Muscle of leg (tissue), 11 donors: Measurements from ENCODE around the gene LCORL. TPM values are rescaled to one million over a fixed set of nuclear protein-coding genes. Genes with fewer than 3 reads are reported as not detected.
"Not testable (repeated sequence)": the region's sequence is repeated elsewhere in the genome, so short reads cannot be mapped to it uniquely, and the experiment has no call there.

ENCODE experiments used
- DNase-seq: peaks from one replicate; pipeline ENCODE4 v3.0.0; 2013
- H3K27ac ChIP-seq: one replicate; pipeline ENCODE4 v1.5.1; 2013; ENCODE audit warnings: mild to moderate bottlenecking, low read length, control low read depth
- H3K27me3 ChIP-seq: one replicate; pipeline ENCODE4 v1.6.1; 2013; ENCODE audit warnings: low read length; ENCODE audit not compliant: control insufficient read depth, insufficient read depth
- H3K36me3 ChIP-seq: one replicate; pipeline ENCODE4 v1.6.1; 2013; ENCODE audit warnings: low read length; ENCODE audit not compliant: control insufficient read depth, insufficient read depth
- H3K4me1 ChIP-seq: one replicate; pipeline ENCODE4 v1.6.1; 2013; ENCODE audit warnings: low read length; ENCODE audit not compliant: control insufficient read depth, insufficient read depth
- H3K4me3 ChIP-seq: one replicate; pipeline ENCODE4 v1.5.1; 2013; ENCODE audit warnings: low read length, control low read depth
- H3K9me3 ChIP-seq: replicated peaks from 2 replicates; pipeline ENCODE4 v1.6.1; 2013; ENCODE audit warnings: low read depth, low read length; ENCODE audit not compliant: control insufficient read depth
- WGBS: methylation state at CpG from one replicate; pipeline ENCODE4 v1.1.5; 2013; ENCODE audit warnings: missing lambda C conversion rate; ENCODE audit not compliant: insufficient coverage; 5-methylcytosine and 5-hydroxymethylcytosine counted together
- polyA plus RNA-seq, 8 donors: library from polyadenylated mRNA; unstranded; fragments of 120-200 nt; gene quantifications; one replicate each; pipeline versions ENCODE4 v1.2.1 to v1.2.3, GENCODE V29; 2013; ENCODE audit warnings: inconsistent platforms in 1 of 8, low replicate concordance in 1 of 8; ENCODE audit not compliant: insufficient read length in 8 of 8, insufficient read depth in 1 of 8
- total RNA-seq: library from RNA; stranded (reverse); fragments of 120-200 nt; gene quantifications from one replicate; pipeline ENCODE4 v1.2.4, GENCODE V29; 2013

The LCORL gene
- total and polyA plus RNA-seq, 9 donors = 9.4 to 16.4 (median 10.5) TPM

- peak overlapping the region; percentile 93 for H3K27ac ChIP-seq
- H3K27me3 ChIP-seq = no peaks in the 10 kb centered on the region
- no peaks in the 10 kb centered on the region for H3K36me3 ChIP-seq
- H3K4me1 ChIP-seq = peaks cover 5% of the 10 kb centered on the region
- H3K9me3 ChIP-seq = no peaks in the 10 kb centered on the region
- 0% methylated on average over 34 of the region's 34 CpGs for WGBS
- no peak for DNase-seq
- peak overlapping the region; percentile 80 for H3K4me3 ChIP-seq
These were observed 160 bp downstream of the LCORL start for GRCh38 chr4:18021470-18021719.

DNA sequence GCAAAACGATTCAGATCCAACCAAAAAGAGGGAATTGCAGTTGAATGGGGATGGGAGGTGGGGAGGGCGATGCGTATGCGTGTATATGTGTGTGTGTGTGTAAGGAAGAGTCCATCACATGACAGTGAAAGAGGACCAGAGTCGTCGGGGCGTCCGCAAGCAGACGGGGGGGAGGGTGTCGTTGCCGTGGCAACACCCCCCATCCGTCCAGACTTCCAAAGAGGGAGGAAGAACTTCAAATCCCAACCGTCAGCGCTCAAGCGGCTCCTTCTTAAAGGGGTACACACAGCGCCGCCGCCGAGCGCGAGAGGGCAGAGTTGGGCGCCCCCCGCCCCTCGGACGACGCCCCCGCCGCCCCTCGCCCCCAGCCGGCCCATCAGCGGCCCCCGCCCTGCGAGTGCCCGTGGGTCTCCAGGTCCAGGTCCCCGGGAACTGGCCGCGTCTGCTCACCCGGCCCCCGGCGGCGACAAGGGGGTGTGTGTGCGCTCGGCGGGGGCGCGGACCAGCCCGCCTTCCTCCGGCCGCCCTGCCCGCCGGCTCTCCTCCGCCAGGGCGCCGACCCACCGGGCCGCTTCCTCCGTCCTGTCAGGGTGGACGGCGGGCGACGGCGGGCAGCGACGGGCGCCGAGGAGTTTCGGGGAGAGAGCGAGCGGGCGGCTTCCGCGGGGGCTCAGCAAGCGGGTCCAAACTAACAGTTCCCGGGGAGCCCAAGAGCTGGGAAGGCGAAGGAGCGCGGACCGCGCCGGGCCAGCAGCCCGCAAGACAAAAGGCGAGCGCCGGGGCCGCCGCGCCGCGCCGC is 685 bp downstream of the LCORL start:
- Histone ChIP-seq H3K4me1 (peaks cover 5% of the 10 kb centered on the region), H3K27me3 (no peaks in the 10 kb centered on the region), H3K4me3 (peak overlapping the region; percentile 80), H3K36me3 (no peaks in the 10 kb centered on the region), H3K9me3 (no peaks in the 10 kb centered on the region), H3K27ac (peak overlapping the region; percentile 93)
- peak; percentile 94 for DNase-seq
- WGBS = under 1% methylated on average over 67 of the region's 90 CpGs

DNA sequence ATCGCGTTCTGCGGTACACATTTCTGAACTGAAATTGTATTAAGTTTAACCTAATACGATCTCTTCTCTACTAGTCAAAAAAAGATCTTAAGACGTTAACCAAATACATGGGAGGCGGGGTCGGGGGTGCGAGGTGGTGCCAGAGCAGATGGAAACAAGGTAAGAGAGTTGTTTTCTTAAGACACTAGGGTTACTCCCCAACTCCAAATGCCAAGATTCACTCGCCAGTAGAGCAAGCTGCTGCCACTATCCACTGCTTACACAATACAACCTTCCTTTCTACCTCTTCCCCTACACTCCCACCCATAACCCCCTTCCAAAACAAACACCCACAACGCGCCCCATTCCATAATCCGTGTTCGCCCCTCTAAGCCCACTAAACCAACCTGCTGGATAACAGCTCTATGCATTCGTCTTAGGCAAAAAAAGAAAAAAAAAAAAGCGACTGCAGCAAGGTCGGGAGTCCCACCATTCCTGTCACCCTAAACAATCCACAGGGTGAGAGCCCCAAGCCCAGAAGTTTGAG is 1.3 kb downstream of the LCORL start:
- Histone ChIP-seq H3K27ac (peak overlapping the region; percentile 18), H3K36me3 (no peaks in the 10 kb centered on the region), H3K27me3 (no peaks in the 10 kb centered on the region), H3K4me3 (peak overlapping the region; percentile 80), H3K4me1 (peaks cover 5% of the 10 kb centered on the region), H3K9me3 (no peaks in the 10 kb centered on the region)
- DNase-seq = peak; percentile 30
- 0% methylated on average over 3 of the region's 16 CpGs for WGBS

DNA sequence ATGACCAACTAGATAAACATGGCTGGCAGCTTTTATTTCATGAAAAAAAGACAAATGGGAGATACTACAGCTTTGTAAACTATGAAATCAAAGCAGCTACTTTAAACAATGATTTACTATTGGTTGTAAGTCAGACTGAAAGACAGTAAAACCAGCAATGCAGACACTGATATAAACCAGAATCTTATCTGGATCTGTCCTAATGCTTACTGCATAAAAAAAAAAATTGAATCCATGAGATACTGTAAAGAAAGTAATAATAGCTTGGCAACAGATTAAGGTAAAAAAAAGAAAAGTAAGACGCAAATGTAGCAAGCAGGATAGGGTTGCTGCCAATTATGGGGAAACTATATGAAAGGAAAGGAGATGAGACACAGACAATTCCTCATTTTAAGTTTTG is 7.3 kb downstream of the LCORL start:
- H3K4me3 ChIP-seq = no peak overlapping the region
- no peak for DNase-seq
- H3K27ac ChIP-seq = no peak overlapping the region
- H3K36me3 ChIP-seq = no peaks in the 10 kb centered on the region
- no CpG with 5 or more reads among the region's 1 CpG for WGBS
- H3K4me1 ChIP-seq = peaks cover 2% of the 10 kb centered on the region
- H3K9me3 ChIP-seq = no peaks in the 10 kb centered on the region
- no peaks in the 10 kb centered on the region for H3K27me3 ChIP-seq

GRCh38 chr4:18012807-18013462 is 8.6 kb downstream of the LCORL start:
- WGBS = 93% methylated on average over 2 of the region's 3 CpGs
- Histone ChIP-seq H3K4me3 (no peak overlapping the region), H3K9me3 (no peaks in the 10 kb centered on the region), H3K27me3 (no peaks in the 10 kb centered on the region), H3K27ac (no peak overlapping the region), H3K4me1 (peaks cover 2% of the 10 kb centered on the region), H3K36me3 (no peaks in the 10 kb centered on the region)
- DNase-seq = no peak

DNA sequence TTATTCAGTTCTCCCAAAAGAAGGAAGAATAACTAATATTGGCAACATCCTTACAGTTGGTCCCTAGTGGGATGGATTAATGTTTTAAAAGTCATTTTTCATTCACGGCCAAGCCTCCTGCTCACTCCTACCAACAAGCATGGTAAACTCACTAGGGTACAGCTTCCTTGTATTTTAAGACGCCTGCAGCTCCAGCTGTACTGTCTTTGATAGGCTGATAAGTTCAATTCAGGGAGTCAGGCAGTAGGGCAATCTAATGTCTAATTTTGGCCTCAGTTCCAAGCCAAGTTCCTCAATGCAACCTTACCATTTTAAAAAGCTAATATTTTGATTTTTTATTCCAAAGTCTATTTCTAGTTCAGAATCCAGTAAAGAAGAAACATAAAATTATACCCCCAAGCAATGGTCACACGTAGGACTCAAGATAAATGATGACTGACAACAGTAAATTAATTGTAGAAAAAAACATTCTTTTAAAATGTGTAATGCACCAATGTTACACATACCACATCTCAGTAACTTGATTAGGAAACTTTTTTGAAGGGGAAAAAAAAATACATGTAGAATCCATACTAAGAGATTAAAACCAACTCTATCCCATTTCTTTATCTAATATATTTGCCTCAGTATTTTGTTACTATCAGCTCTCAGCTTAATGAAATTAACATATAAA is 9.3 kb downstream of the LCORL start:
- no peak overlapping the region for H3K4me3 ChIP-seq
- WGBS = no CpG with 5 or more reads among the region's 3 CpGs
- no peaks in the 10 kb centered on the region for H3K36me3 ChIP-seq
- no peak overlapping the region for H3K27ac ChIP-seq
- DNase-seq = peak; percentile 29
- H3K4me1 ChIP-seq = peaks cover 2% of the 10 kb centered on the region
- H3K9me3 ChIP-seq = no peaks in the 10 kb centered on the region
- H3K27me3 ChIP-seq = no peaks in the 10 kb centered on the region

DNA sequence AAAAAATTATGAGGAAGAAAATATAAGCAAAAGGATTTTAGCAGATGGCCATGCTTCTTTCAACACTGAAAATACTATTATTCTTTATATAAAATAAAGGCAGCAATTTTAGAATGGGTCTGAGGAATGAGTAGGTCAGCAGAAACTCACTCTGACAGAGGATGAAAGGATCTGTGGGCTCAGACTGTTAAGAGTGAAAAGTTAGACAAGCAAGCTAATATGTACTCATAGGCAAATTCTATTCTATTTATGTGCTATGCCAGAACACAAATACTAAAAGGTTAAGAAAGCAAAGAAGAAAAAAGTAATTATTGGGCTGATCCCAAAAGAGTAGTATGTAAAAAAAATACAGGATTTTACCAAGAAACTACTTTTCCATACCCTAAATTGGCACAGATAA is 13.9 kb downstream of the LCORL start:
- H3K9me3 ChIP-seq = peaks cover 4% of the 10 kb centered on the region
- H3K27me3 ChIP-seq = no peaks in the 10 kb centered on the region
- H3K36me3 ChIP-seq = no peaks in the 10 kb centered on the region
- H3K27ac ChIP-seq = no peak overlapping the region
- H3K4me1 ChIP-seq = peaks cover 2% of the 10 kb centered on the region
- H3K4me3 ChIP-seq = no peak overlapping the region
- DNase-seq = no peak

DNA sequence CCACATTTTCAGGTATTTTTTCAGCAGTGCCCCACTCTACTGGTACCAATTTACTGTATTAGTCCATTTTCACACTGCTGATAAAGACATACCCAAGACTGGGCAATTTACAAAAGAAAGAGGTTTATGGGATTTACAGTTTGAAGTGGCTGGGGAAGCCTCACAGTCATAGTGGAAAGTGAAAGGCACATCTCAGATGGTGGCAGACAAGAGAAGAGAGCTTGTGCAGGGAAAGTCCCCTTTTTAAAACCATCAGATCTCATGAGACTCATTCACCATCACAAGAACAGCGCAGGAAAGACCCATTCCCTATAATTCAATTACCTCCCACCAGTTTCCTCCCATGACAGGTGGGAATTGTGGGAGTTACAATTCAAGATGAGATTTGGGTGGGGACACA is 15.1 kb downstream of the LCORL start:
- not testable (repeated sequence) for H3K27me3 ChIP-seq, H3K36me3 ChIP-seq
- no CpG with 5 or more reads among the region's 1 CpG for WGBS

DNA sequence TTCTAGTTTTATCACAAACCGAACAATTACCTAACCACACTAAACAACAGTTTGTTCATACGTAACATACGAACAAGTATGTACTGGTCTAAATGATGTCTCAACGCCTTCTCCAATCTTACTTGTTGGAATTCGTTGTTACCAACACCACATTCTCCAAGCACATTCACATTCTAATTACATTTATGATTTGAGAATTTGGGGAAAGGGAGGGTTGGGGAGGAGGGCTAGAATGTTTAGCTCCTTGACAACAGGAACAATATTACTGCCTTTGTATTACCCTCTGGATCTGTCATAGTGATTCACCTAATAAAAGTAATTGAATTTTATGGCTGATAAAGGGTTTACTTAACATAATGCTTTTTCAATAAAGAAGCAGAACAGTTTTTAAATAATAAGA is 24.4 kb downstream of the LCORL start:
- H3K9me3 ChIP-seq = no peaks in the 10 kb centered on the region
- no peak for DNase-seq
- H3K4me3 ChIP-seq = no peak overlapping the region
- no peaks in the 10 kb centered on the region for H3K27me3 ChIP-seq
- no peaks in the 10 kb centered on the region for H3K4me1 ChIP-seq
- H3K27ac ChIP-seq = no peak overlapping the region
- 94% methylated on average over 3 of the region's 5 CpGs for WGBS
- no peaks in the 10 kb centered on the region for H3K36me3 ChIP-seq

More for the DNA sequence above, 15.1 kb downstream of the LCORL start:
- not testable (repeated sequence) for H3K4me1 ChIP-seq, H3K9me3 ChIP-seq, H3K4me3 ChIP-seq, DNase-seq, H3K27ac ChIP-seq

DNA sequence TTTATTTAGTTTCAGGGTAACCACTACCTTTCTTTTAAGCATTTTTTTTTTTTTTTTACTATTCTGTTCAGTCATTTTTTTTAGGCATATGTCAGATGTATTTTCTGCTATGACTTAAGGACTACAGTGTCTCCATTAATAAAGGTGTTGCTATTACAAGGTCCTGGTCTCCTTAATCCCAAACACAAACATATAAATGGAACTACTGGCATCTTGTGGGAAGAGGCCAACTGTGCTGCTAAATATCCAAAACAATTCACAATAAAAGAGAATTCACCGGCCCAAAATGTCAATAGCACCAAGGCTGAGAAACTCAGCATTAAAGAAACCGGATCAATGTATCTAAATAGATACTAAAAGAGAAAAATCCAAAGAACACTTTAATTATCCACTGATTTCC is 26.4 kb downstream of the LCORL start:
- no peaks in the 10 kb centered on the region for H3K36me3 ChIP-seq
- no peaks in the 10 kb centered on the region for H3K4me1 ChIP-seq
- H3K27ac ChIP-seq = no peak overlapping the region
- no peaks in the 10 kb centered on the region for H3K27me3 ChIP-seq
- no peak overlapping the region for H3K4me3 ChIP-seq
- H3K9me3 ChIP-seq = no peaks in the 10 kb centered on the region
- WGBS = no CpG with 5 or more reads among the region's 2 CpGs
- no peak for DNase-seq
